GM12878 (cell line): Measurements from ENCODE around the gene ZNF692. TPM values are rescaled to one million over a fixed set of nuclear protein-coding genes. Genes with fewer than 3 reads are reported as not detected.

Source experiments
- ATAC-seq: fragments of 200-7000 bp; cut with Tn5 transposase; 3 replicates; pipeline ENCODE4 v1.9.1; 2020; ENCODE audit warnings: mild to moderate bottlenecking, moderate library complexity
- BruUV-seq: library from RNA; stranded (reverse); fragments of 400-500 nt; replicated peaks from 2 replicates; lab custom pipeline; 2021; lab: Mats Ljungman, UMichigan
- CTCF ChIA-PET: fragments of 300-600 bp; sonication (Branson Sonifier 250); formaldehyde crosslinking; extraction: SDS; loops from one replicate; lab custom pipeline; 2021; ENCODE audit warnings: inconsistent platforms; lab: Yijun Ruan, JAX
- POLR2A ChIA-PET: fragments of 350-600 bp; formaldehyde crosslinking; extraction: SDS; loops from one replicate; lab custom pipeline; 2021; ENCODE audit warnings: inconsistent platforms; lab: Charles Lee
- RAD21 ChIA-PET: fragments of 300-600 bp; sonication (Branson Sonifier 250); formaldehyde crosslinking; loops from one replicate; lab custom pipeline; 2023; ENCODE audit warnings: antibody characterized with exemption; ENCODE audit not compliant: unreplicated experiment; lab: Charles Lee
- SMC1A ChIA-PET: fragments of 300-600 bp; sonication (Branson Sonifier 250); formaldehyde crosslinking; loops from one replicate; lab custom pipeline; 2023; ENCODE audit not compliant: unreplicated experiment, uncharacterized antibody; lab: Charles Lee
- DNase-seq: peaks from one replicate; pipeline ENCODE4 v3.0.0-alpha.2; 2011; ENCODE audit warnings: low read depth, low spot score
- FAIRE-seq: peaks from 3 replicates; lab custom pipeline; 2011; peaks lifted over from hg19 to GRCh38; lab: Jason Lieb, UNC
- H2AFZ ChIP-seq: 2 replicates; pipeline ENCODE4 v1.6.0; 2011; ENCODE audit warnings: low read depth, low read length, control low read depth; ENCODE audit not compliant: control insufficient read depth
- H3K27ac ChIP-seq: 2 replicates; pipeline ENCODE4 v1.5.1; 2011; ENCODE audit warnings: control low read depth; ENCODE audit not compliant: control insufficient read depth, insufficient read depth
- H3K27me3 ChIP-seq, 2 experiments: replicated peaks in 1 of 2; 2 replicates each; pipeline versions ENCODE4 v1.6.0 to v1.6.1; 2011; ENCODE audit warnings: low read length in 1 of 2; ENCODE audit not compliant: control insufficient read depth in 2 of 2, insufficient read depth in 2 of 2
- H3K36me3 ChIP-seq, 2 experiments: 2 replicates each; pipeline ENCODE4 v1.5.1; 2011; ENCODE audit warnings: low read length in 1 of 2; ENCODE audit not compliant: control insufficient read depth in 2 of 2, insufficient read depth in 2 of 2
- H3K4me1 ChIP-seq: 2 replicates; pipeline ENCODE4 v1.6.1; 2011; ENCODE audit warnings: mild to moderate bottlenecking, low read length, moderate library complexity, mixed read lengths; ENCODE audit not compliant: control insufficient read depth, insufficient read depth
- H3K4me2 ChIP-seq: 2 replicates; pipeline ENCODE4 v1.6.0; 2011; ENCODE audit warnings: control low read depth; ENCODE audit not compliant: control insufficient read depth, insufficient read depth
- H3K4me3 ChIP-seq: fragments of 200-600 bp; sonication (generic); 2 replicates; pipeline ENCODE4 v1.5.1; 2016
- H3K79me2 ChIP-seq: 2 replicates; pipeline ENCODE4 v1.6.0; 2011; ENCODE audit warnings: low read length; ENCODE audit not compliant: control insufficient read depth, insufficient read depth
- H3K9ac ChIP-seq: 2 replicates; pipeline ENCODE4 v1.8.0; 2011; ENCODE audit warnings: low read length, control low read depth, mixed read lengths; ENCODE audit not compliant: control insufficient read depth, insufficient read depth
- H3K9me3 ChIP-seq: replicated peaks from 3 replicates; pipeline ENCODE4 v1.5.1; 2011; ENCODE audit warnings: mild to moderate bottlenecking, low read length; ENCODE audit not compliant: control insufficient read depth, insufficient read depth
- H4K20me1 ChIP-seq: 2 replicates; pipeline ENCODE4 v1.6.0; 2011; ENCODE audit not compliant: control insufficient read depth, insufficient read depth
- BCL3 ChIP-seq: IDR thresholded peaks from 2 replicates; pipeline ENCODE4 v1.6.1; 2011; ENCODE audit warnings: borderline replicate concordance, low read depth, mild to moderate bottlenecking, moderate library complexity, low read length; ENCODE audit not compliant: insufficient read depth, poor library complexity, severe bottlenecking
- POLR2A ChIP-seq: IDR thresholded peaks from 2 replicates; pipeline ENCODE4 v1.6.1; 2011; ENCODE audit warnings: low read depth, mild to moderate bottlenecking, low read length
- ZBTB11 ChIP-seq: fragments of 450-650 bp; formaldehyde crosslinking; IDR thresholded peaks from 2 replicates; pipeline ENCODE4 v1.5.0; 2022; ENCODE audit warnings: mild to moderate bottlenecking, missing genetic modification characterization
- ZSCAN29 ChIP-seq: fragments of 450-650 bp; IDR thresholded peaks from 2 replicates; pipeline ENCODE4 v1.6.1; 2017; ENCODE audit warnings: mild to moderate bottlenecking, moderate library complexity
- WGBS: methylation state at CpG from one replicate; pipeline ENCODE4 v1.1.6; 2016; ENCODE audit warnings: low lambda C conversion rate; ENCODE audit not compliant: insufficient replicate concordance, insufficient coverage; ENCODE audit errors: missing lambda C conversion rate; 5-methylcytosine and 5-hydroxymethylcytosine counted together
- in situ Hi-C: fragments of 300-500 bp; cut with MboI; formaldehyde crosslinking; loops from 9 replicates; pipeline ENCODE4 v1.14.3; 2018; ENCODE audit warnings: mixed read lengths
- intact Hi-C: fragments of 100-400 bp; cut with micrococcal nuclease; formaldehyde crosslinking; loops from one replicate; pipeline ENCODE4 v1.14.2; 2022; ENCODE audit not compliant: unreplicated experiment
- polyA plus RNA-seq, 11 experiments: library from polyadenylated mRNA; depleted of rRNA in 4 of 11; unstranded in 6 of 11; stranded (reverse) in 5 of 11; fragments of >200 nt; fragmentation: Nextera tagmentation in 4 of 11; fragmentation: Illumina TruSeq in 1 of 11; extraction: Ambion mirVana in 4 of 11; extraction: Trizol in 1 of 11; gene quantifications; 1 replicate in 1 of 11; 2 replicates in 10 of 11; pipeline versions ENCODE4 v1.2.1 to v1.2.3, GENCODE V29; 2011 to 2016; ENCODE audit warnings: inconsistent platforms in 2 of 11, missing spikeins in 2 of 11, low read depth in 1 of 11
- total RNA-seq, 4 experiments: library from RNA; depleted of rRNA in 3 of 4; stranded (reverse); fragments of >200 nt in 3 of 4; fragmentation: Illumina TruSeq in 1 of 4; extraction: Trizol in 1 of 4; gene quantifications; 2 replicates each; pipeline versions ENCODE4 v1.2.1 to v1.2.3, GENCODE V29; 2013 to 2021

The ZNF692 gene
- total and polyA plus RNA-seq, 10 of the 15 experiments (the other 5 are each of a cell fraction or from before 2014, with no cell fraction given) = 5.3 to 76.6 (median 36.9) TPM

DNA sequence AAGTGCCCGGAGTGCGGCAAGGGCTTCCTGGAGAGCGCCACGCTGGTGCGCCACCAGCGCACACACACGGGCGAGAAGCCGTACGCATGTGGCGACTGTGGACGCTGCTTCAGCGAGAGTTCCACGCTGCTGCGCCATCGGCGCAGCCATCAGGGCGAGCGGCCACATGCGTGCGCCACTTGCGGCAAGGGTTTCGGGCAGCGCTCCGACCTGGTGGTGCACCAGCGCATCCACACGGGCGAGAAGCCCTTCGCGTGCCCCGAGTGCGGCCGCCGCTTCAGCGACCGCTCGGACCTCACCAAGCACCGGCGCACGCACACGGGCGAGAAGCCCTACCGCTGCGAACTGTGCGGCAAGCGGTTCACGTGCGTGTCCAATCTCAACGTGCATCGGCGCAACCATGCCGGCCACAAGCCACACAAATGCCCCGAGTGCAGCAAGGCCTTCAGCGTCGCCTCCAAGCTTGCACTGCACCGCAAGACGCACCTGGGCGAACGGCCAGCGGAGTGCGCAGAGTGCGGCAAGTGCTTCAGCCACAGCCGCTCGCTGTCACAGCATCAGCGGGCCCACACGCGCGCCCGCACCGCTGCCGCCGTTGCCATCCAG is 10.8 kb downstream of the ZNF692 start:
- FAIRE-seq (no peak), ATAC-seq (no peak), DNase-seq (no peak)
- H3K9ac ChIP-seq = no peak overlapping the region
- H3K4me1 ChIP-seq = peaks cover 11% of the 10 kb centered on the region
- intact Hi-C loops (no loop called here), in situ Hi-C loops (no loop called here)
- no peak overlapping the region for H3K27ac ChIP-seq
- no peak overlapping the region for H3K4me2 ChIP-seq
- H3K9me3 ChIP-seq = no peaks in the 10 kb centered on the region
- H3K79me2 ChIP-seq = peaks cover 4% of the 10 kb centered on the region; the same call in 1 of the 2 replicates
- ChIA-PET SMC1A (no interaction called here), RAD21 (no interaction called here), POLR2A (interaction anchor here (1.8 kb wide), 1 partner anchor 10 kb away, joined by 5 read pairs; the partner anchor contains the start of gene ZNF672), CTCF (interaction anchor here (1.3 kb wide), 1 partner anchor 10 kb away, joined by 3 read pairs; no protein-coding TSS in a partner anchor)
- H2AFZ ChIP-seq = no peak overlapping the region
- no peaks in the 10 kb centered on the region for H4K20me1 ChIP-seq
- peak; percentile 14 for TF ChIP-seq BCL3
- no peak for TF ChIP-seq ZSCAN29
- H3K4me3 ChIP-seq = no peak overlapping the region
- 98% methylated on average over 52 of the region's 72 CpGs for whole genome bisulfite sequencing
- peaks cover 33% of the 10 kb centered on the region in 2 experiments for H3K36me3 ChIP-seq
- no TSS peak for BruUV-seq
- no peaks in the 10 kb centered on the region for H3K27me3 ChIP-seq

GRCh38 chr1:248847181-248847955 is 11.5 kb downstream of the ZNF692 start:
- Histone ChIP-seq H3K27me3 (no peaks in the 10 kb centered on the region), H3K9me3 (no peaks in the 10 kb centered on the region), H3K36me3 (peaks cover 33% of the 10 kb centered on the region in 2 experiments), H3K27ac (no peak overlapping the region), H3K4me1 (peaks cover 11% of the 10 kb centered on the region), H4K20me1 (no peaks in the 10 kb centered on the region), H3K9ac (no peak overlapping the region), H3K79me2 (peaks cover 9% of the 10 kb centered on the region), H2AFZ (no peak overlapping the region), H3K4me3 (no peak overlapping the region), H3K4me2 (no peak overlapping the region)
- ATAC-seq = no peak
- FAIRE-seq = no peak
- no TSS peak for BruUV-seq
- 98% methylated on average over 53 of the region's 76 CpGs for WGBS
- intact Hi-C loops (no loop called here), in situ Hi-C loops (no loop called here)
- DNase-seq = no peak
- RAD21 ChIA-PET = no interaction called here
- POLR2A ChIA-PET = interaction anchor here (1.8 kb wide), 1 partner anchor 10 kb away, joined by 5 read pairs; the partner anchor contains the start of gene ZNF672
- TF ChIP-seq ZBTB11 (CRISPR knock-in tag) (no peak), POLR2A (peak; percentile 7)
- SMC1A ChIA-PET = no interaction called here
- CTCF ChIA-PET = interaction anchor here (1.3 kb wide), 1 partner anchor 11 kb away, joined by 3 read pairs; no protein-coding TSS in a partner anchor
